H9 (cell line): ENCODE results near the gene MEPE. TPM values are rescaled to one million over a fixed set of nuclear protein-coding genes. Genes with fewer than 3 reads are reported as not detected.

Experiments used
- DNase-seq: peaks from one replicate; pipeline ENCODE4 v3.0.0-alpha.2; 2017
- H2AFZ ChIP-seq: one replicate; pipeline ENCODE4 v1.6.1; 2013; ENCODE audit warnings: mild to moderate bottlenecking, low read length, control low read depth, moderate library complexity
- H2AK5ac ChIP-seq: 2 replicates; pipeline ENCODE4 v1.6.1; 2013; ENCODE audit warnings: low read length, control low read depth, mixed read lengths; ENCODE audit not compliant: insufficient read length
- H2BK120ac ChIP-seq: one replicate; pipeline ENCODE4 v1.6.1; 2013; ENCODE audit warnings: low read depth, mild to moderate bottlenecking, low read length, control low read depth, inconsistent platforms; ENCODE audit not compliant: poor library complexity, severe bottlenecking
- H2BK12ac ChIP-seq: 2 replicates; pipeline ENCODE4 v1.6.1; 2013; ENCODE audit warnings: low read length, control low read depth, mixed read lengths, low read depth; ENCODE audit not compliant: insufficient read length
- H2BK15ac ChIP-seq: 2 replicates; pipeline ENCODE4 v1.6.1; 2013; ENCODE audit warnings: low read depth, low read length, control low read depth
- H2BK20ac ChIP-seq: one replicate; pipeline ENCODE4 v1.6.1; 2013; ENCODE audit warnings: low read depth, mild to moderate bottlenecking, low read length, control low read depth, inconsistent platforms; ENCODE audit not compliant: poor library complexity, severe bottlenecking
- H2BK5ac ChIP-seq: 2 replicates; pipeline ENCODE4 v1.6.1; 2013; ENCODE audit warnings: low read length, control low read depth, mixed read lengths; ENCODE audit not compliant: insufficient read length
- H3K14ac ChIP-seq: 2 replicates; pipeline ENCODE4 v1.6.1; 2013; ENCODE audit warnings: low read length, control low read depth; ENCODE audit not compliant: insufficient read depth
- H3K18ac ChIP-seq: 2 replicates; pipeline ENCODE4 v1.6.1; 2013; ENCODE audit warnings: low read depth, mild to moderate bottlenecking, mixed read lengths, low read length, control low read depth; ENCODE audit not compliant: insufficient read length
- H3K23ac ChIP-seq: 2 replicates; pipeline ENCODE4 v1.6.1; 2013; ENCODE audit warnings: low read length, control low read depth, mixed read lengths, low read depth; ENCODE audit not compliant: insufficient read length
- H3K23me2 ChIP-seq: 2 replicates; pipeline ENCODE4 v1.6.1; 2013; ENCODE audit warnings: low read depth, mild to moderate bottlenecking, mixed read lengths, low read length, control low read depth; ENCODE audit not compliant: insufficient read length, poor library complexity, severe bottlenecking
- H3K27ac ChIP-seq: 2 replicates; pipeline ENCODE4 v1.5.1; 2013; ENCODE audit warnings: low read length, control low read depth, mixed read lengths, low read depth; ENCODE audit not compliant: insufficient read length
- H3K27me3 ChIP-seq: 2 replicates; pipeline ENCODE4 v1.6.1; 2013; ENCODE audit warnings: low read length, control low read depth, inconsistent platforms; ENCODE audit not compliant: insufficient read depth
- H3K4ac ChIP-seq: 2 replicates; pipeline ENCODE4 v1.6.1; 2013; ENCODE audit warnings: low read depth, mild to moderate bottlenecking, control low read depth, inconsistent platforms, low read length, moderate library complexity
- H3K4me1 ChIP-seq: 2 replicates; pipeline ENCODE4 v1.6.1; 2013; ENCODE audit warnings: low read length, control low read depth, inconsistent platforms; ENCODE audit not compliant: insufficient read depth
- H3K4me2 ChIP-seq: 2 replicates; pipeline ENCODE4 v1.6.1; 2013; ENCODE audit warnings: low read length, control low read depth, mixed read lengths; ENCODE audit not compliant: insufficient read length, insufficient read depth
- H3K56ac ChIP-seq: 2 replicates; pipeline ENCODE4 v1.6.1; 2013; ENCODE audit warnings: low read depth, mild to moderate bottlenecking, mixed read lengths, low read length, control low read depth; ENCODE audit not compliant: insufficient read length
- H3K79me1 ChIP-seq: 2 replicates; pipeline ENCODE4 v1.6.1; 2013; ENCODE audit warnings: low read depth, mild to moderate bottlenecking, moderate library complexity, low read length, control low read depth, inconsistent platforms; ENCODE audit not compliant: insufficient read depth, poor library complexity, severe bottlenecking
- H3K79me2 ChIP-seq: 2 replicates; pipeline ENCODE4 v1.6.1; 2013; ENCODE audit warnings: low read length, control low read depth, inconsistent platforms; ENCODE audit not compliant: insufficient read depth
- H3K9ac ChIP-seq: 2 replicates; pipeline ENCODE4 v1.6.1; 2013; ENCODE audit warnings: low read length, control low read depth, mixed read lengths; ENCODE audit not compliant: insufficient read length; ENCODE audit errors: extremely low read depth
- H3K9me3 ChIP-seq: one replicate; pipeline ENCODE4 v1.6.1; 2013; ENCODE audit warnings: low read depth, low read length, inconsistent platforms; ENCODE audit not compliant: control insufficient read depth
- H3T11ph ChIP-seq: one replicate; pipeline ENCODE4 v1.6.1; 2013; ENCODE audit warnings: mild to moderate bottlenecking, low read length, control low read depth, inconsistent platforms
- H4K20me1 ChIP-seq: one replicate; pipeline ENCODE4 v1.6.1; 2013; ENCODE audit not compliant: control insufficient read depth, insufficient read length, insufficient read depth
- H4K5ac ChIP-seq: 2 replicates; pipeline ENCODE4 v1.6.1; 2013; ENCODE audit warnings: low read depth, mild to moderate bottlenecking, mixed read lengths, low read length, control low read depth; ENCODE audit not compliant: insufficient read length
- H4K8ac ChIP-seq: replicated peaks from 2 replicates; pipeline ENCODE4 v1.6.1; 2013; ENCODE audit warnings: low read length, control low read depth, mixed read lengths, low read depth; ENCODE audit not compliant: insufficient read length
- H4K91ac ChIP-seq: 2 replicates; pipeline ENCODE4 v1.6.1; 2013; ENCODE audit warnings: low read depth, mild to moderate bottlenecking, moderate library complexity, mixed read lengths, low read length, control low read depth; ENCODE audit not compliant: insufficient read length
- H3K27ac Mint-ChIP-seq, 3 experiments: 2 replicates in 2 of 3; 3 replicates in 1 of 3; pipeline ENCODE4 v1.8.0; 2020 to 2021; ENCODE audit warnings: mixed read lengths in 3 of 3, mild to moderate bottlenecking in 1 of 3, moderate library complexity in 1 of 3
- H3K27me3 Mint-ChIP-seq: 2 replicates; pipeline ENCODE4 v1.8.0; 2021; ENCODE audit warnings: low read depth, mild to moderate bottlenecking, moderate library complexity, mixed read lengths
- H3K36me3 Mint-ChIP-seq, 3 experiments: 2 replicates in 2 of 3; 3 replicates in 1 of 3; pipeline ENCODE4 v1.8.0; 2020 to 2021; ENCODE audit warnings: low read depth in 3 of 3, mixed read lengths in 3 of 3; ENCODE audit not compliant: insufficient read depth in 1 of 3
- H3K4me1 Mint-ChIP-seq, 2 experiments: 2 replicates each; pipeline ENCODE4 v1.8.0; 2020; ENCODE audit warnings: mixed read lengths in 2 of 2
- H3K4me3 Mint-ChIP-seq, 2 experiments: 2 replicates in 1 of 2; 3 replicates in 1 of 2; pipeline ENCODE4 v1.8.0; 2020 to 2021; ENCODE audit warnings: mild to moderate bottlenecking in 2 of 2, mixed read lengths in 2 of 2, moderate library complexity in 1 of 2
- H3K9me3 Mint-ChIP-seq, 2 experiments: 2 replicates in 1 of 2; 3 replicates in 1 of 2; pipeline ENCODE4 v1.8.0; 2020; ENCODE audit warnings: mild to moderate bottlenecking in 2 of 2, mixed read lengths in 2 of 2, moderate library complexity in 1 of 2
- WGBS: extraction: QIAGEN DNeasy Blood & Tissue Kit; methylation state at CpG from one replicate; pipeline ENCODE4 v1.1.7; 2013; ENCODE audit warnings: missing lambda C conversion rate, low lambda C conversion rate, mixed read lengths; ENCODE audit not compliant: insufficient read length; ENCODE audit errors: extremely low coverage; 5-methylcytosine and 5-hydroxymethylcytosine counted together
- total RNA-seq: library from RNA; stranded (reverse); gene quantifications from 2 replicates; pipeline ENCODE4 v1.2.1, GENCODE V29; 2021
- TF ChIP-seq, protein P1 (sequence below): fragments of 200-600 bp; sonication (generic); conservative IDR thresholded peaks from 3 replicates; pipeline ENCODE4 v1.8.0; 2021; ENCODE audit warnings: antibody characterized with exemption, mild to moderate bottlenecking

The MEPE gene
- total RNA-seq, 1 experiment from 2014 or later = not detected

DNA sequence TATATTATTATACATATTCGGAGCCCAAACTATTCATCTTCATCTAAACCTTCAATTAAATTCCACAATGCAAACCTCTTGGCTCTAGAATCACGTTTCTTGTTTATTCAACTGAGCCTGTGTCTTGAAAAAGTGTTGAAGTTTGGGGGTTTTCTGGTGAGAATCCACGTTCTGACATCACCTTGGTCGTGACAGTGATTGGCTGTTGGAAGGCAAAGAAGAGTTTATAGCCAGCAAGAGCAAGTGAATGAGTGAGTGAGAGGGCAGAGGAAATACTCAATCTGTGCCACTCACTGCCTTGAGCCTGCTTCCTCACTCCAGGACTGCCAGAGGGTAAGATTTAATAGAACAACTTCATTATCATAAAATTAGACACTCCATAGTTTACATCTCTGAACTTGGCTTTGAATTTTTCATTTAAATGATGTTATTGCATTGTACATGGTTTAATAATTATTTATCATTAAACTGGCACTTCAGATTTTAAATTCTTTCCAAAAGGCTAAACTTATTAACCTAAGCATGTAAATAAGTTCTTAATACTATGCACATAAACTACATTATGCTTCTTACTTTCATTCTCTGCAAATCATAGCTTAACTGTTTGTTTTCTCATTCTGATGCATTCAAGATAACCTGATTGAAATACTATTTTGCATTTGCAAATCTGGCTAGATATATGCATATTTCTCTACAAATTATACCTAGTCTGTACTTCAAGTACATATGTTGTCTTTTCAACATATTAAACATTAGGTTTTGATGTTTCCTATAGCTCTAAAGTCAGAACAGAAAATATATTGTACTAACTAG lies 33.3 kb upstream of the MEPE start, which contains the start of gene IBSP:
IBSP (plus strand) TSS at position 254 of the 813 bp plus-strand sequence. CDS start 2,808 bp downstream, outside the sequence.
- no peak within 1 kb of the TSS for H3K9ac ChIP-seq
- Mint-ChIP-seq H3K4me3 (no peak within 1 kb of the TSS), H3K4me1 (no peaks in the 10 kb centered on the region), H3K9me3 (peaks cover 0 to 3% of the 10 kb centered on the region in 2 experiments; a peak in 2 of 5 replicates), H3K36me3 (0 out of 7 replicates have a peak, but pooled peaks cover 0 to 3% (median 0%) of the 10 kb centered on the region in 3 experiments), H3K27ac (no peak within 1 kb of the TSS), H3K27me3 (no peaks in the 10 kb centered on the region)
- no peak within 1 kb of the TSS for H3K4me2 ChIP-seq
- DNase-seq = no peak
- H2BK5ac ChIP-seq = no peak within 1 kb of the TSS
- no peaks in the 10 kb centered on the region for H4K20me1 ChIP-seq
- H3K9me3 ChIP-seq = no peaks in the 10 kb centered on the region
- TF ChIP-seq, protein P1, sequence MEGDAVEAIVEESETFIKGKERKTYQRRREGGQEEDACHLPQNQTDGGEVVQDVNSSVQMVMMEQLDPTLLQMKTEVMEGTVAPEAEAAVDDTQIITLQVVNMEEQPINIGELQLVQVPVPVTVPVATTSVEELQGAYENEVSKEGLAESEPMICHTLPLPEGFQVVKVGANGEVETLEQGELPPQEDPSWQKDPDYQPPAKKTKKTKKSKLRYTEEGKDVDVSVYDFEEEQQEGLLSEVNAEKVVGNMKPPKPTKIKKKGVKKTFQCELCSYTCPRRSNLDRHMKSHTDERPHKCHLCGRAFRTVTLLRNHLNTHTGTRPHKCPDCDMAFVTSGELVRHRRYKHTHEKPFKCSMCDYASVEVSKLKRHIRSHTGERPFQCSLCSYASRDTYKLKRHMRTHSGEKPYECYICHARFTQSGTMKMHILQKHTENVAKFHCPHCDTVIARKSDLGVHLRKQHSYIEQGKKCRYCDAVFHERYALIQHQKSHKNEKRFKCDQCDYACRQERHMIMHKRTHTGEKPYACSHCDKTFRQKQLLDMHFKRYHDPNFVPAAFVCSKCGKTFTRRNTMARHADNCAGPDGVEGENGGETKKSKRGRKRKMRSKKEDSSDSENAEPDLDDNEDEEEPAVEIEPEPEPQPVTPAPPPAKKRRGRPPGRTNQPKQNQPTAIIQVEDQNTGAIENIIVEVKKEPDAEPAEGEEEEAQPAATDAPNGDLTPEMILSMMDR = no peak
- WGBS = 100% methylated on average over 1 of the region's 4 CpGs
- no peak within 1 kb of the TSS for H2AK5ac ChIP-seq
- no peak within 1 kb of the TSS for H2BK12ac ChIP-seq
- no peak within 1 kb of the TSS for H3K4ac ChIP-seq
- no peak within 1 kb of the TSS for H4K5ac ChIP-seq
- no peaks in the 10 kb centered on the region for H3K23me2 ChIP-seq
- H2BK15ac ChIP-seq = no peak within 1 kb of the TSS
- no peak within 1 kb of the TSS for H4K8ac ChIP-seq
- H3K79me1 ChIP-seq = no peaks in the 10 kb centered on the region
- no peaks in the 10 kb centered on the region for H3K4me1 ChIP-seq
- H3K56ac ChIP-seq = no peak within 1 kb of the TSS
- H3K14ac ChIP-seq = no peak within 1 kb of the TSS
- H2AFZ ChIP-seq = no peak within 1 kb of the TSS
- H2BK120ac ChIP-seq = no peak within 1 kb of the TSS
- no peak within 1 kb of the TSS for H3T11ph ChIP-seq
- H3K79me2 ChIP-seq = no peaks in the 10 kb centered on the region
- no peak within 1 kb of the TSS for H3K18ac ChIP-seq
- H3K27ac ChIP-seq = no peak within 1 kb of the TSS
- H3K23ac ChIP-seq = no peak within 1 kb of the TSS
- no peak within 1 kb of the TSS for H2BK20ac ChIP-seq
- no peaks in the 10 kb centered on the region for H3K27me3 ChIP-seq
- H4K91ac ChIP-seq = no peak within 1 kb of the TSS
